HG03439 (cell line): ENCODE data around the gene TFE3.

ENCODE experiments used
- ATAC-seq: cut with Tn5 transposase; IDR thresholded peaks from one replicate; pipeline ENCODE4 v1.9.1; 2021; ENCODE audit warnings: mild to moderate bottlenecking, moderate library complexity; ENCODE audit not compliant: unreplicated experiment

The TFE3 gene

GRCh38 chrX:49043220-49043986, at the start of gene TFE3:
TFE3 (minus strand) TSS chrX:49043357; CDS start chrX:49043226, 131 bp downstream.
- peak; percentile 86 for ATAC-seq

GRCh38 chrX:49089553-49089952, 46.4 kb upstream of the TFE3 start:
- ATAC-seq, result no peak

- no peak for ATAC-seq
Observed at GRCh38 chrX:49082271-49082871, 39.2 kb upstream of the TFE3 start.

- ATAC-seq, result peak; percentile 72
Observed at GRCh38 chrX:49079489-49080428, 36.6 kb upstream of the TFE3 start, which contains the start of gene WDR45. WDR45 (minus strand) TSS chrX:49079887; CDS start chrX:49078095, 1,792 bp downstream.

GRCh38 chrX:49077941-49078340, 34.8 kb upstream of the TFE3 start:
- no peak for ATAC-seq

GRCh38 chrX:49075347-49075746, 32.2 kb upstream of the TFE3 start:
- ATAC-seq, result no peak

GRCh38 chrX:49073601-49074575, 30.7 kb upstream of the TFE3 start, which contains the start of gene PRAF2:
PRAF2 (minus strand) TSS chrX:49074002; CDS start chrX:49073987, 15 bp downstream.
- ATAC-seq, result peak; percentile 87

GRCh38 chrX:49072712-49073095, 29.5 kb upstream of the TFE3 start:
- ATAC-seq, result no peak

- no peak for ATAC-seq
Observed at GRCh38 chrX:49071877-49072711, 28.9 kb upstream of the TFE3 start.

- no peak for ATAC-seq
Observed at GRCh38 chrX:49070988-49071387, 27.8 kb upstream of the TFE3 start.

GRCh38 chrX:49069038-49069437, 25.9 kb upstream of the TFE3 start:
- ATAC-seq, result no peak

- no peak for ATAC-seq
Observed at GRCh38 chrX:49067285-49068120, 24.3 kb upstream of the TFE3 start.

GRCh38 chrX:49066690-49067089, 23.5 kb upstream of the TFE3 start:
- no peak for ATAC-seq

- ATAC-seq, result no peak
Observed at GRCh38 chrX:49066278-49066677, 23.1 kb upstream of the TFE3 start.

GRCh38 chrX:49064735-49065134, 21.6 kb upstream of the TFE3 start:
- no peak for ATAC-seq

- ATAC-seq, result no peak
Observed at GRCh38 chrX:49064303-49064702, 21.1 kb upstream of the TFE3 start.

- ATAC-seq, result no peak
Observed at GRCh38 chrX:49063715-49064114, 20.6 kb upstream of the TFE3 start.

GRCh38 chrX:49061916-49062315, 18.8 kb upstream of the TFE3 start:
- ATAC-seq, result no peak
